Tibial nerve (tissue), 4 donors: ENCODE data around the gene KIF1C.

Source experiments
- EP300 ChIP-seq, 2 donors: sonication (generic); formaldehyde crosslinking; IDR thresholded peaks; one replicate each; pipeline ENCODE4 v1.6.1; 2017; ENCODE audit warnings: antibody characterized with exemption in 2 of 2, mild to moderate bottlenecking in 1 of 2
- POLR2A ChIP-seq, 2 donors: fragments of 450-650 bp; IDR thresholded peaks; one replicate each; pipeline ENCODE4 v1.6.1; 2017; ENCODE audit warnings: antibody characterized with exemption in 2 of 2, mild to moderate bottlenecking in 2 of 2, moderate library complexity in 2 of 2
- TF ChIP-seq, protein P1 (sequence below), 5 experiments: fragments of 200-600 bp in 3 of 5; fragments of 450-650 bp in 2 of 5; sonication (generic) in 3 of 5; IDR thresholded peaks; one replicate each; pipeline ENCODE4 v1.5.1; 2016 to 2019; ENCODE audit warnings: antibody characterized with exemption in 5 of 5, mild to moderate bottlenecking in 3 of 5, moderate library complexity in 2 of 5

DNA sequence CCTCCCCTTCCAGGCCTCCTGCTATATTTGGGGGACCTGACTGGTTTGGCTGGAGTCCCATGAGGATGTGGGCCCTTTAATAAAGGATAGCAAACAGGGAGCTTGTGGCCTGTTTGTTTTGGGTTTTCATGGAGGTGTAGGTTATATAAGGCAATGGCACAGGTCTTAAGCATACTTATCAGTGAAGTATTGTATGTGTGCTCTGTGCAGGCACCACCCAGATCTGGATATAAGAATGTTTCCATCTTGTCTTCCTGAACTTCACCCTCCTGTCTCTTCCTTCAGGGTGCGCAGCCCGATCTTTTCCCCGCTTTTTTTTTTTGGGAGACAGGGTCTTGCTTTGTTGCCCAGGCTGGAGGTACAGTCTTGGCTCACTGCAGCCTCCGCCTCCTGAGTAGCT is 26.9 kb downstream of the KIF1C start:
- no peak for TF ChIP-seq POLR2A (IDR thresholded peaks at IDR 0.05)
- TF ChIP-seq, protein P1, sequence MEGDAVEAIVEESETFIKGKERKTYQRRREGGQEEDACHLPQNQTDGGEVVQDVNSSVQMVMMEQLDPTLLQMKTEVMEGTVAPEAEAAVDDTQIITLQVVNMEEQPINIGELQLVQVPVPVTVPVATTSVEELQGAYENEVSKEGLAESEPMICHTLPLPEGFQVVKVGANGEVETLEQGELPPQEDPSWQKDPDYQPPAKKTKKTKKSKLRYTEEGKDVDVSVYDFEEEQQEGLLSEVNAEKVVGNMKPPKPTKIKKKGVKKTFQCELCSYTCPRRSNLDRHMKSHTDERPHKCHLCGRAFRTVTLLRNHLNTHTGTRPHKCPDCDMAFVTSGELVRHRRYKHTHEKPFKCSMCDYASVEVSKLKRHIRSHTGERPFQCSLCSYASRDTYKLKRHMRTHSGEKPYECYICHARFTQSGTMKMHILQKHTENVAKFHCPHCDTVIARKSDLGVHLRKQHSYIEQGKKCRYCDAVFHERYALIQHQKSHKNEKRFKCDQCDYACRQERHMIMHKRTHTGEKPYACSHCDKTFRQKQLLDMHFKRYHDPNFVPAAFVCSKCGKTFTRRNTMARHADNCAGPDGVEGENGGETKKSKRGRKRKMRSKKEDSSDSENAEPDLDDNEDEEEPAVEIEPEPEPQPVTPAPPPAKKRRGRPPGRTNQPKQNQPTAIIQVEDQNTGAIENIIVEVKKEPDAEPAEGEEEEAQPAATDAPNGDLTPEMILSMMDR (IDR thresholded peaks at IDR 0.05), result no peak
- TF ChIP-seq EP300 (IDR thresholded peaks at IDR 0.05), result no peak
